Measurements from ENCODE around the gene REEP6. TPM values are rescaled to one million over a fixed set of nuclear protein-coding genes. Genes with fewer than 3 reads are reported as not detected.
A peak's percentile ranks its signal among the peaks of the same experiment; 100 is the strongest.

REEP6 gene
- total and polyA plus RNA-seq, 11 donors: 1.9 to 6.0 (median 3.6) TPM

GRCh38 chr19:1490311-1491113 lies 469 bp upstream of the REEP6 start, which contains the start of gene PCSK4:
Gene PCSK4, minus strand, starts transcription at chr19:1490350. Its CDS starts 4 bp downstream, at chr19:1490346.
- H3K4me1 ChIP-seq: peaks cover 3 to 29% (median 14%) of the 10 kb centered on the region in 12 donors
- intact Hi-C loops (cut with DNase I): loop anchor here in 1 of 10 donors (1.0 to 2.0 kb wide), 2 partner anchors 11 to 162 kb away; partner anchors contain the start of genes C19orf25 and TCF3
- H3K27ac ChIP-seq: peak within 1 kb of the TSS in 11 of 12 donors; percentile 55 to 87 (median 78)
- DNase-seq (peak; percentile 99), ATAC-seq (peak; percentile 93 to 96 (median 95))
- peaks cover 0 to 13% (median 0%) of the 10 kb centered on the region in 9 donors for H3K27me3 ChIP-seq
- no peak for TF ChIP-seq CTCF (IDR thresholded peaks at IDR 0.05)
- TF ChIP-seq POLR2A (IDR thresholded peaks at IDR 0.05): no peak
- 0 to 1% (median 1%) methylated on average over 43 to 74 of the region's 74 CpGs for WGBS, 4 donors
- H3K36me3 ChIP-seq: no peaks in the 10 kb centered on the region
- H3K4me3 ChIP-seq: peak within 1 kb of the TSS; percentile 35 to 77 (median 60)
- no peaks in the 10 kb centered on the region for H3K9me3 ChIP-seq

GRCh38 chr19:1491849-1492170 lies 829 bp downstream of the REEP6 start:
- ATAC-seq: no peak
- peak overlapping the region in 2 of 12 donors; percentile 62 to 70 for H3K4me3 ChIP-seq

GRCh38 chr19:1492474-1493006 lies 1.6 kb downstream of the REEP6 start:
- no peak for ATAC-seq
- H3K27ac ChIP-seq: no peak overlapping the region
- no peak overlapping the region for H3K4me3 ChIP-seq
- H3K36me3 ChIP-seq: no peaks in the 10 kb centered on the region
- peaks cover 0 to 13% (median 0%) of the 10 kb centered on the region in 9 donors for H3K27me3 ChIP-seq
- TF ChIP-seq POLR2A (IDR thresholded peaks at IDR 0.05): no peak
- no peak for TF ChIP-seq CTCF (IDR thresholded peaks at IDR 0.05)
- H3K4me1 ChIP-seq: peaks cover 3 to 29% (median 14%) of the 10 kb centered on the region in 12 donors
- 72 to 76% (median 74%) methylated on average over 6 to 10 of the region's 10 CpGs for WGBS, 4 donors
- H3K9me3 ChIP-seq: no peaks in the 10 kb centered on the region
- intact Hi-C loops (cut with DNase I): no loop called here
- no peak for DNase-seq

More at GRCh38 chr19:1491849-1492170, 829 bp downstream of the REEP6 start:
- H3K9me3 ChIP-seq: no peaks in the 10 kb centered on the region
- no peak overlapping the region for H3K27ac ChIP-seq
- peaks cover 0 to 13% (median 0%) of the 10 kb centered on the region in 9 donors for H3K27me3 ChIP-seq
- DNase-seq: no peak
- 64 to 70% (median 67%) methylated on average over 12 of the region's 12 CpGs for WGBS, 4 donors
- intact Hi-C loops (cut with DNase I): loop anchor here in 1 of 10 donors (2.0 kb wide), 1 partner anchor 161 kb away; the partner anchor contains the start of gene TCF3
- H3K4me1 ChIP-seq: peaks cover 3 to 29% (median 14%) of the 10 kb centered on the region in 12 donors
- no peaks in the 10 kb centered on the region for H3K36me3 ChIP-seq
- no peak for TF ChIP-seq POLR2A (IDR thresholded peaks at IDR 0.05)
- no peak for TF ChIP-seq CTCF (IDR thresholded peaks at IDR 0.05)
